AG10803 (cell line): ENCODE data around the gene PLCB1.
A peak's percentile ranks its signal among the peaks of the same experiment; 100 is the strongest.
"Not testable (repeated sequence)": the region's sequence is repeated elsewhere in the genome, so short reads cannot be mapped to it uniquely, and the experiment has no call there.

Experiments
- DNase-seq: peaks from one replicate; pipeline ENCODE4 v3.0.0; 2010; ENCODE audit warnings: low read depth
- H3K4me3 ChIP-seq: 2 replicates; pipeline ENCODE4 v1.5.1; 2011; ENCODE audit warnings: mild to moderate bottlenecking, low read length, control low read depth
- CTCF ChIP-seq: conservative IDR thresholded peaks from 2 replicates; pipeline ENCODE4 v1.5.1; 2011; ENCODE audit warnings: mild to moderate bottlenecking, low read length, control low read depth, inconsistent platforms

PLCB1 gene

GRCh38 chr20:8583012-8583565, 451.0 kb downstream of the PLCB1 start:
- no peak overlapping the region for H3K4me3 ChIP-seq
- DNase-seq: no peak
- TF ChIP-seq CTCF: no peak

- no peak for TF ChIP-seq CTCF
- peak; percentile 48 for DNase-seq
- no peak overlapping the region for H3K4me3 ChIP-seq
Measured at GRCh38 chr20:8583566-8584043, 451.5 kb downstream of the PLCB1 start.

DNA sequence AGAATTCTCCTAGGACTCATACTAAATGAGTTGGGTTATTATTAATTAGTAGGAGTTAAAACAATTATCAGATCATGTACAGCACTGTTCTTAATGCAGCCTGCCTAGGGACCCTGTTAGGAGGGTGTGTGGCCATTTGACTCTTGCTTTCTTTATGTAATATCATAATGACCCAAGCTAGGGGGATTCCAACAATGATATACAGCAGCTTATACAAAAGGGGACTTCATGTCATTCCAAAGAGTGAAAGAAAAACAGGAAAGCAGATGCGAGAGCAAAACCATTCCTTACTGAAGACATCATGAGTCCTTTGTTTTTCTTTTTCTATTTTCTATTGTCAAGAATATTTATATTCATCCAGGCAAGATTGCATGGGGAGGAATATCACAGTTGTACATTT, 455.2 kb downstream of the PLCB1 start:
- DNase-seq: no peak
- H3K4me3 ChIP-seq: no peak overlapping the region
- TF ChIP-seq CTCF: no peak

DNA sequence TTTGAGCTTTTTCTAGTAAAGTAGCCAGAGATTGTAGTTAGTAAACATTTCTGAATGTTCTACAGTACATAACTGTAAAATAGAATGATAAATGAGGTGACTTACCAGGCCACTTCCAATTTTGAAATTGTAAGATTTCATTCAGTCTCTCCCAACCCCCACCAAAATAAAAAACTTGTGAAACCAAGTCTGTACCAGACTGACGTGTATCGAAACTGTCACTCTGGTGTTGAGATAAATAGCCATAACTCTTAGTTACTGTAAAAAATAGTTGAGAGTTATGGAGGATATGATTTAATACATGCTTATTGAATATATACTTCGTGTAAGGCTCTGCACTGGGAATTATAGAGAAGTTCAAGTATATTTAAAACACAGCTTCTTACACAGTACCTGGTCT, 455.7 kb downstream of the PLCB1 start:
- H3K4me3 ChIP-seq: no peak overlapping the region
- no peak for DNase-seq
- TF ChIP-seq CTCF: no peak

DNA sequence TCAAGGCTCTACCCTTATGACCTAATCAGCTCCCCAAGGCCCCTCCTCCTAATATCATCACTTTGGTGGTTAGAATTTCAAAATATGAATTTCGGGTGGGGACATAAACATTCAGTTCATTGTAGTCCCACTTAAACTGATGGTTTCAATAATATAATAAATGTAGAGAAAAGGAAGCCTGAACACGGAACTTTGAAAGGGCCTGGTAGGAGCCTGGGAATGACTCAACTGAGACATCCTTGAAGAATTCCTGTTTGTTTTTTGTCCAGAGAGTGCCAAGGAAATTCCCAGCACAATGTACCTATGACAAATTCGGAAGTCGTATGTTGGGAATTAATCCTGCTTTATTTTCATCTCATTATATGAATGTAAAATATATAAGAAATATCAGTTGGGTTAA, 457.9 kb downstream of the PLCB1 start:
- H3K4me3 ChIP-seq: no peak overlapping the region
- DNase-seq: no peak
- TF ChIP-seq CTCF: no peak

- DNase-seq, H3K4me3 ChIP-seq: not testable (repeated sequence)
Measured at GRCh38 chr20:8600910-8601541, 469.0 kb downstream of the PLCB1 start.

DNA sequence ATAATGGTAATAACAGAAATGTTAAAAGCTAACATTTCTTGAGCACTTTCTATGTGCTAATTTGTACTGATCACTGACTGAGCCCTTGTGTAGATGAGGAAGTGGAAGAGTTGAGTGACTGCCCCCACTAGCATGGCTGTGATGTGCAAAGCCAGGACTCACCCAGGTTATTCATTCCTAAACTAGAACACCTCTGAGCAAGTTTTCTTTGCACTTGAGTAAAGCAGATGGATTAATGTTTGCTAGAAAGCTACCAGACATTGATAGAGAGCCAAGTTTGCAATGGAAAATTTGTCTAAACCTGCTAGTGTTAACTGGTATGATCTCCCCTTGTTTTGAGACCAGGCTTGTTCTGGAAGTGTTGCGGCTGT, 469.5 kb downstream of the PLCB1 start:
- no peak for TF ChIP-seq CTCF
- DNase-seq: no peak
- no peak overlapping the region for H3K4me3 ChIP-seq
